Measurements from ENCODE around the gene CNGA4.

DNA sequence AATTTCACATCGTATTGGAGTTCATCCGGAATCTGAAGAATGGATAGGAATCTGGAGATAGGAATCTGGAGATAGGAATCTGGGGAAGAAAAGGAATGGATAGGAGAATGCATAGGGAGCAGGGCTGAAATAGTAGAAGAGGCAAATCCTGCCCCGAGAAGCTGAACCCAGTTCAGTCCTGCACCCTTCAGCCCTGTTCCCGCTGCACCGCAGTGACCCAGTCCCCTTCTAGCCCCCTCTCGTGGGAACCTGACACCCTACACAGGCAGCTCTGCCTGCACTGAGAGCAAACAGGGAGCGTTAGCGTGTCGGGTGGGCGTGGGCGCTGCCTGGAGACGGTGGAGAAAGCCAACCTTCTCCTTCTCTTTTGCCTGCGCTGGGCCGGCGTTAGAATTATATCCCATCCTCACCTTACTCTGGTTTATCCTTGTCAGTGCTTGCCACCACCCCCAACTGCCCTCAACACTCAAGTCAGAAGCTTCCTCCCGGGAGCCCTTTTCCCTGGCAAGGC lies 19.7 kb downstream of the CNGA4 start:
- TF ChIP-seq, protein P1, sequence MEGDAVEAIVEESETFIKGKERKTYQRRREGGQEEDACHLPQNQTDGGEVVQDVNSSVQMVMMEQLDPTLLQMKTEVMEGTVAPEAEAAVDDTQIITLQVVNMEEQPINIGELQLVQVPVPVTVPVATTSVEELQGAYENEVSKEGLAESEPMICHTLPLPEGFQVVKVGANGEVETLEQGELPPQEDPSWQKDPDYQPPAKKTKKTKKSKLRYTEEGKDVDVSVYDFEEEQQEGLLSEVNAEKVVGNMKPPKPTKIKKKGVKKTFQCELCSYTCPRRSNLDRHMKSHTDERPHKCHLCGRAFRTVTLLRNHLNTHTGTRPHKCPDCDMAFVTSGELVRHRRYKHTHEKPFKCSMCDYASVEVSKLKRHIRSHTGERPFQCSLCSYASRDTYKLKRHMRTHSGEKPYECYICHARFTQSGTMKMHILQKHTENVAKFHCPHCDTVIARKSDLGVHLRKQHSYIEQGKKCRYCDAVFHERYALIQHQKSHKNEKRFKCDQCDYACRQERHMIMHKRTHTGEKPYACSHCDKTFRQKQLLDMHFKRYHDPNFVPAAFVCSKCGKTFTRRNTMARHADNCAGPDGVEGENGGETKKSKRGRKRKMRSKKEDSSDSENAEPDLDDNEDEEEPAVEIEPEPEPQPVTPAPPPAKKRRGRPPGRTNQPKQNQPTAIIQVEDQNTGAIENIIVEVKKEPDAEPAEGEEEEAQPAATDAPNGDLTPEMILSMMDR (IDR thresholded peaks at IDR 0.05; ENCODE audit: poor library complexity): no peak
- no peak for TF ChIP-seq EZH2 (IDR thresholded peaks at IDR 0.05; ENCODE audit: borderline replicate concordance)
